ENCODE measurements around the gene CFAP97.
"Not testable (repeated sequence)": the region's sequence is repeated elsewhere in the genome, so short reads cannot be mapped to it uniquely, and the experiment has no call there.

The CFAP97 gene

DNA sequence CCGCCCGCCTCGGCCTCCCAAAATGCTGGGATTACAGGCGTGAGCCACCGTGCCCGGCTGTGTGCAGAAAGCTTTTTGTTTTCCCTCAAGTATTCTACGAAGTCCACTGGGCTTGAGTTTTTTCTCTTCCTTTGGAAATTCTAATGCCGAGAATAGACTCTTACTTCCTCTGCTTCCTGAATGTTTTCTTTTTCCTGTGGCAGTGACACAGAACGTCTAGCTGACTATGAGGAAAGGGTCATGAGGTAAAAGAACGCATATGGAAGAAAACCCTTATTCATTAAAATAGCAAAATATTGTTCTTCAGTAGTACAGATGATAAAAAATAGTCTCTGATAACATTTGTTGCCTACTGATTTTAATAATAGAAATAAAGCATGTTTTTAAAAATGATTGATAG is 65.6 kb downstream of the CFAP97 start:
- no peak for DNase-seq

DNA sequence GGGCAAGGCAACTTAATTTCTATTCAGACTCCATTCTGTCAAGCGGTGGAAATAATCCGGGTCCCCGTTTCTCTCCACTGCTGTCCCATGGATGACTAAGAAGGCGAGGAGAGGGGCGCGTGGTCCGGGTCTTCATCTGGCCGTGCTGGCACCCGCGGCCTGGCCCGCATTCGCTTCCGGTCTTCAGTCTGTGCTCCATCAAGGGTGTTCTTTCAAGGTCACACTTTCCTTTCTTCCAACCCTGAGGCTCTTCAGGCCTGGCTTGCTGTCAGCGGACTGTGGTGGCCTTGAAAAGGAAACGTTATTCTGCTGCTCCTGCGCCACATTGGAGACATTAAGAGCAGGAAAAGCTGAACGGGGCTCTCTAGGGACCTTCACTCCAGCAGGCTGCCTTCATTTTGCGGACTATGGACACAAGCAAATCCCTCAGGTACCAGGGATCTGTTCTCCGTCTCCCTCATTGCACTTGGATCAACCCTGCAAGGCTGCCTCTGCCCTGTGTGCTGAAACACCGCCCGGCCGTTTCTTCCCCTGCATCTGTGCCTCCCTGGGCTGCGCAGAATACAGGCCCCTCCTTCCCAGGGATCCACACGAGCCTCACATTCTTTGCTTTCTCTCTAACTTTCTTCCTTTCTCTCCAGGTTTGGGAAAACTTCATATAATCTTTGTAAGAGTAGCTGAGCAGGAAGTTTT is 66.4 kb downstream of the CFAP97 start:
- no peak for DNase-seq

DNA sequence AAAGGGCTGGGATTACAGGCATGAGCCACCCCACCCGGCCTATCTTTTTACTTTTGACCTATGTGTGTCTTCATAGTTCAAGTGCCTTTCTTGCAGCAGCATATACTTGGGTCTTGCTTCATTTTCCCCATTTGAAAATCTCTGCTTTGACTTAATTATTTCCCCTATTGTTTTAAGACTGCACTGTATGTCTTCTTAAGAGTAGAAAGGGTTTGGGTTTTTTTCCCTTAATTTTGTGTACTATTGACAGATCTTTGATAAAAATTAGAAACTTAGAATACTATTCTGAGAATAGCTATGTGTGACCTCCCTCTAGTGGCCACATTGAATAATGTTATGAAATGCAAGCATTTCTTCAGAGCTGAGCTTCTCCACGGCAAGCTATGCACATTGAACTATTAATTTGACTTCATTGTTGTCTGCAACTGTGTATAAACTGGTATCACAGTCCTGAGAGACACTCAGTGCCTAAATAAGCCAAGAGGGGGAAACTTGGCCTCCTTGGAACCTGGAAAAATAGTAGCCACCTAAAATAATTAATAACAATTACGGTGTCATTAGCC is 69.4 kb downstream of the CFAP97 start:
- peak; percentile 44 to 63 for DNase-seq

DNA sequence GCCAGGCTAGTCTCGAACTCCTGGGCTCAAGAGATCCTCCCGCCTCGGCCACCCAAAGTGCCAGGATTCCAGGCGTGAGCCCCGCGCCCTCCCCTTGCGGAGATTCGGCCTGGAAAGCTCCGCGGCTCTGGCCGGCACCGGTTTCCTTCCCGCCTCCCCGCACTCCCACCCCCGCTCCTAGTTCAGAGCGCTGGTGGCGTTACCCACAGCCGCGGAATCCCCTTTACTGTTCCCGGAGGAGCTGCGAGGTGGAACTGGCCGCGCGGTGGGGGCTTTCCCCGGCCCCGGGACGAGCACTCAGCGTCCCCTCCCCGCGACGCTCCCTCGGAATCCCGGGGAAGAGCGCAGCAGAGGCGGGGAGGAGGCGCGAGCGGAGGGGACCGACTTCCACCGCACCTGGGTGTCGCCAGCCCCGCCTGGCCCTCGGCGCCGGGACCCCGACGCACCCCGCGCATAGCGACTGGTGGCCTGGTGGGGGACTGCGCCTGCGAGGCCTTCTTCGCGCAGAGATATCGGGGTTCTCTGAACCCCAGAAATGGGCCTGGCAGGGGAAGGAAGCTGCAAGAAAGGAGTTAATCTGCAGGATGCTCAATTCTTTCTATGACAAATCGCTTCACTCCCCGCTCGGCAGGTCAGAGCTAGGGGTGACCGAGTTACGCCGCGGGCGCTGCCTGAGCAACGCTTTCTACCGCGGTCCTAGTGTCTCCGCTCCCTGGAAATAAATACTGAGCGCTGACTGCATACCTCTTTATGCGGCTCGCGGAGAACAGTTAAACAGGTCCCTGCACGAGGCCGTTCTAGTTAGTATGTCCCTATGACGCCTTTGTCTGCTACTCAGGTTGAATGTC is 75.3 kb downstream of the CFAP97 start:
- DNase-seq: no peak

DNA sequence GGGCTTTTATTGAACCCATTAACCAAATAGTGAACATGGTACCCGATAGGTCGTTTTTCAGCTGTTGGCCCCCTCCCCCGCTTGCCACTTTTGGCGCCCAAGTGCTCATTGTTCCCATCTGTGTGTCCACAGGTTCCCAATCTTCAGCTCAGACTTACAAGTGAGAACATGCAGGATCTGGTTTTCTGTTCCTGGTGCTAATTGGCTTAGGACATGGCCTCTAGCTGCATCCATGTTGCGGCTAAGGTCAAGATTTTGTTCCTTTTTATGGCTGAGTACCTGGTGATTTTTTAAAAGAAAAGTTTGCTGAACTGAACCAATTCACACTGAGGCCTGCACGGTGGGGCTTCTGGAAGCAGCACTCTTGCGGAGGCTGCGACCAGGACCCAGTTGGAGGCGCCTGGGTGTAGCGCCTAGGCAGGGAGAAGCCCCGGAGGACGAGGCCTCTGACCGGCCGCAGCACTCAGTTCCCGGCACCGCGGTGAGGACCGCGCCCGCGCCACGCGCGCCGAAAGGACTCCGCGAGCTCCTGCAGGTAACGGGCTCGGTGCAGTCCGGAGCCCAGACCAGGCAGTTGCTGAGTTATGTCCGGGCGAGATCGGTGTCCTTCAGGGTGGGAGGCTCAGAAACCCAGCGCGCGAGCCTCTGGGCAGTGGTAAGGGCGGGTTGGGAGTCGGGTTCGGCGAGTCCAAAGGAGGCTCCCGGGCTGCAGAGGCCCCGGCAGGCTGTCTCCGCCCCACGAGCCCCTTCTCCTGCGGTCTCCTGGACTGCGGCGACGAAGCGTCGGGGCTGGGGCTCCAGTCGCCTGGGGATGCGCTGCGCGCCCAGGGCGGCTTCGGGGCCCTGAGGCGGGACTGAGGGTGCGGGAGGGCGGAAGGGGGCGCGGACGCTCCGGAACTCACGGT is 76.5 kb downstream of the CFAP97 start:
- no peak for DNase-seq

DNA sequence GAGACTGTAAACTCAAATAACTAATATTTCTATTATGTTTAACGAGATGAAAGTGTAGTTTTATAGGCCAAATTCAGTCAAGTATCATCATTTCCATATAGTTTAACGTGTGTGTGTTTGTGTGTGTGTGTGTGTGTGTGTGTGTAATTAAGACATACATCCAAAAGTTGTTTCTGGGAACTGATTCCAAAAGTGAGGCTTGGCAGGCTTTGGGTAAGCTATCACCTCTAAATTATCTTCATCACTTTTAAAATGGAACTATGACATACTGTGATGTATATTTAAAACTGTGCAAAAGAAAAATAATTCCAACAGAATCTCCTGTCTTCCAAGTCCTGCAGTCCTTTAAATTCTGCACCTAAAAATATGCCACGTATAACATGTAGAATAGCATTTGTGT is 79.8 kb downstream of the CFAP97 start:
- DNase-seq: no peak

DNA sequence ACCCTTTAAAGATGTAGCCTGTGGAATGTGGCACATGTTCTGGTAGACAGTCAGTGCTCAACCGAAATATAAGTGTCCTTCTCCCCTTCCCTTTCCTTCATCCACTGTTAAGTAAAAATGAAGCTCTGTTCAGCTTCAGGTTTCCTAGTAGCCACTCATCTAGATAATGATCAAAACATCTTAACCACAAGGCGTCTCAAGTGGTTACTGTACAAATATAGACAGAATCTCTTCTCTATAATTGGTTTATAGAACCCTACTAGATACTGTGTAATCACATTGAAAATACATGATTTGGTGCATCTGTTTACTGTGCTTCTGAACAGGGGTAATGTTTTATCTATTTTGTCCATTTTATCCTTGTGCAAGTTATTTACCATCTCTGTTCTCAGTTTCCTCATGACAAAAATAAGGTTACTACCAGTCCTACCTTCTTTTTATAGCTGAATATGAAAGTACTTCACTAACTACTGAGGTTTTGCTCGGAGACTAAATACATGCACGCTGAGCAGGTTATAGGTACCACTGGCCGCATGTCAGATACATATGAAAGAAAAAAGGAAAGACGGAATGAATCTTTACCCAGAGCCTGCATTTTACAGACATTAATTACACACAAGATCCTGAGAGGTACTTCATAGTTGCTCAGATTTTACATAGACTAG is 81.0 kb downstream of the CFAP97 start:
- DNase-seq: no peak

DNA sequence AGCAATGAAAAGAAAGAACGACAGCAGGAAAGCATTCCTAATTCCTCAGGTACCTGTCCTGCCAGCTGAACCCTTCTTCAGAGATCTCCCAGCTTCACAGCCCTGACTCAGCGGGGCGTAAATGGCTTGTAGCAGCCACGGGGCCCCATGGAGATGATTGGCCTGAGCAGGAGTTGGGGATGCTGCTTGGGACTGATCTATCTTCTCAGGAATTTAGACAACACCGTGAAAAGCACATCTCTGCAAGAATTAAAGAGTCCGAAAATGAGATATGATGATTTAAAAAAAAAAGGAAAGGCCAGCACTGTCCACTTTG is 83.2 kb downstream of the CFAP97 start:
- DNase-seq: no peak

DNA sequence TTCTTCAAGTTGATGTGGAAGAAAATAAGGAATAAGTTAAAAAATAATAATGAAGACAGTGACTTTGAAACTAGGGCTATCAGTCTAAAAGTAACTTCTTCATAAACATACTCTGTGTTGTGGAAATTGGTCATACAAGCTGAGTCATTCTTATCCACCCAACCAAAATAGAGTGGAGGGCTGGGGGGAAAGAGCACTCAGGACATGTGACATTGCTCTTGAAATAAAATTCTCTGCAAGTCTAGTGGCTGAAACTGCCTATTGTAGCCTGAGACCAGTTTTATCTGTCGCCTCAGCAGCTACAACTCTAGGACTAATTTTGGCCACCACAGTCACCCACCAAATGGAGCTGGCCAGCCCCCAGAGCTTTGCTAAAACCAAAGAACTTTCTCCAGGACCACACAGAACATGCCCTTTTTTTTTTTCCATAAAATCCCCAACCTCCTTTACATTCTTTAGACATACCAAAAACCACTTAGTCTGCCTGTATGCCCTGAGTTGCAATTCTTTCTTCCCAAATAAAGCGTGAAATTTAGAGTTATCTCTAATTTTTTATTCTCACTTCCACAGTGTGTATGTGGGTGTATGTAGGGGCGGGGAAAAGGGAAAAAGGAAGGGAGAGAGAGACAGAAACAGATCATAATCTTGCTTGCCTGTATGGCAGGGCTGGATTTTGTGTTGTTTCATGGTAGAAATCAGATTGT is 83.7 kb downstream of the CFAP97 start:
- no peak for DNase-seq

DNA sequence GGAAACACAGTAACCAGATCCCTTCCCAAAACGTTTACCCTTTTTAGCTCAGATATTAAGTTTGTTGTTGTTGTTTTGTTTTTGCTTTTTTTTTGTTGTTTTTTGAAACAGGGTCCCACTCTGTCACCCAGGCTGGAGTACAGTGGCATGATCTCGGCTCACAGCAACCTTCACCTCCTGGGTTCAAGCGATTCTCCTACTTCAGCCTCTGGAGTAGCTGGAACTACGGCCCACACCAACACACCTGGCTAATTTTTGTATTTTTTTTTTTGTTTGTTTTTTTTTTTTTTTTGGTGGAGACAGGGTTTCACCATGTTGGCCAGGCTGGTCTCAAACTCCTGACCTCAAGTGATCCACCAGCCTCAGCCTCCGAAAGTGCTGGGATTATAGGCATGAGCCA is 84.3 kb downstream of the CFAP97 start:
- not testable (repeated sequence) for DNase-seq

DNA sequence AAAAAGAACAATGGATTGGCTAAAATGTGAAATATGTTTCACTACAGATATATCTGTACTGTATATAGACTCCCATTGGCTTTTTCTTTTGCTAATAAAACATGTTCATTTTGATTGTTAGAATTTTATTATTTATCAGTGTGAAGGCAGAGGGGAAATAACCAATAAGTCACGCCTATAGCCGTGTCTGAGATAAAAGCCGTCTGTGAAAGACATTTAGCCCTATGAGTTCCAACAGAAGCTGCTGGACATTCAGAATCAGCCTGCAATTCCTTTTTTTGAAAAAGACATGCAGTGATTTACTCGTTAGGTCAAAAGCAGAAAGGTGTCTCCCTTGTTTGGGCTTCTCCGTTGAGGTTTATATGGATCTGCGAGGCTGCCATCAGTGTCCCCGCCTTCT is 84.9 kb downstream of the CFAP97 start:
- DNase-seq: no peak

DNA sequence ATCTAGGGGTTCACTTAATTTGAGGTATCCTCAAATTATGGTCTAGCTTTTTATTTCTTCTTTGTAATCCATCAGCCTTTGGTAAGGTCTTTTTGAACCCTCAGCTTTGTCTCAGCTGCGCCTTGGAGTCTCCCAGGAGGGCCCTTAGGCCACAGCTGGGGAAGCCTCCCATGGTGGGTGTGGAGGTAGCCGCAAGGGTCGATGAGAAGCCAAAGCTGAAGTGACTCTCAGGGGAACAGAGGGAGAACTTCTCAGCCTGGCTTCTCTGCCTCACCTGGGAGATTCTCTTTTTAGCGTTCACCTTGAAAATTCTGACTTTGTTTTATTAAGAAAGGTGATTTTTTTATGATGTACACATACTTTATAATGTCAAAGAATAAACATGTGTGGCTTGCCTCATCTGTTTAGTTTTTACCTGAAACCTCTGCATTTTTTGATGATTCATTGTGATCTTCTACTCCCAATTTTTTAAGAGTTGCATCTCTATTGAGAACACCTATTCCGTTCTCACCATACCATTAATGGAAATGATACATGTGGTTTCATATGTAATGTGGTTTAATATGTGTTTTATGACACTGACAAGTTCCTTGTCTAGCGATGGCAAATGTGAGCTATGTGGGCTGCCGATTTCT is 86.4 kb downstream of the CFAP97 start:
- no peak for DNase-seq

DNA sequence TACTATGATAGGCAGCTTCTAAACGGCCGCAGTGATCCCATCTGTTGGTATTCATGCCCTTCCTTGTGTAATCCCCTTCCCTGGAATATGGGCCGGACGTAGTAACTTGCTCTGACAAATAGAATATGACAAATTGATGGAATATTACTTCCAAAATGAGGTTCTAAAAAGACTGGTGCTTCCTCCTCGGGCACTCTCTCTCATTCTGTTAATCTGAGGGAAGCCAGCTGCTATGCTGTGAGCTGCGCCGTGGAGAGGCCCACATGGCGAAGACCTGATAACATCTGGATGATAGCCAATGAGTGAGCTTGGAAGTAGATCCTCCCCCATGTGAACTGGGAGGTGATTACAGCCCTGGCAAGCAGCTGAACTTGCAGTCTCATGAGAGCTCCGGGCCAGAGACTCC is 88.0 kb downstream of the CFAP97 start:
- DNase-seq: no peak

DNA sequence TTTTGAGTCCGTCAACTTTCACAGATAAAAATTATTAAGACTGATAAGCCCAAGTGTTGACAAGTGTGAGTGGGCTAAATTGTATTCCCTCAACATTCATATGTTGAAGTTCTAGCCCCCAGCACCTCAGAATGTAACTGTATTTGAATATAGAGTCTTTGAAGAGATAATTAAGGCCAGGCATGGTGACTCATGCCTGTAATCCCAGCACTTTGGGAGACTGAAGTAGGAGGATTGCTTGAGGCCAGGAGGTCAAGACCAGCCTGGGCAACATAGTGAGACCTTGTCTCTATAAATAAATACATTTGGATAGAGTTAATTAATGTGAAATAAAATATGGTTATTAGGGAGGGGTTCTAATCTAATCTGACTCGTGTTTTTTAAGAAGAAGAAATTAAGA is 90.5 kb downstream of the CFAP97 start:
- no peak for DNase-seq

DNA sequence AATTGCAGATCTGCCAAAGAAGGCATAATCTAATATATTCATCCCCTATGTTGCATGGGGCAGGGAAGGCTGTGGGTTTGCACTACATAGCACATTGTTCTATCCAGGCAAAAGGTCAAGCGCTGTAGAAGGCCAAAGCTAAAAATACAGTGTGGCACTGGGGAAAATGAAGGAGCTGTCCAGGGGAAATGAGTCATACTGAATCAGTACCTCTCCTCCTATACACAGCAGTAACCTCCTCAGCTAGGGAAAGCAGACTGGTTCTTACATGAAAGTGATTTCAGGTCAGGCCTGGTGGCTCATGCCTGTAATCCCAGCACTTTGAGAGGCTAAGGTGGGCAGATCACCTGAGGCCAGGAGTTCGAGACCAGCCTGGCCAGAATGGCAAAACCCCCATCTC is 91.7 kb downstream of the CFAP97 start:
- DNase-seq: peak; percentile 13 to 39

DNA sequence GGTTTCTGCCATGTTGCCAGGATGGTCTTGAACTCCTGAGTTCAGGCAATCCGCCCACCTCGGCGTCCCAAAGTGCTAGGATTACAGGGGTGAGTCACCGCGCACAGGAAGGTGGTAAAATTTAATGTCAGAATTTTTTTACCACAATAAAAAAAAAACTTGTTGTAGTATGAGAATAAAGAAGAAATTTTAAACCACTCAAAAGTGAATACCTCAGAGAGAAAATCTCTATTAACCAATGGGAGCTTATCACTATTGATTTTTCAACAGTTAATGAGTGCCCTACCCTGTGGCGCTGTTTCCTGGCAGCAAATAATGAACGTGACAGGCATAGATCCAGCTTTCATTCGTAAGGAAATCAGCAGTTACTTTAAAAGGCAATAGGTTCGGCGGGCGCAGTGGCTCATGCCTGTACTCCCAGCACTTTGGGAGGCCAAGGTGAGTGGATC is 93.4 kb downstream of the CFAP97 start:
- DNase-seq: no peak

DNA sequence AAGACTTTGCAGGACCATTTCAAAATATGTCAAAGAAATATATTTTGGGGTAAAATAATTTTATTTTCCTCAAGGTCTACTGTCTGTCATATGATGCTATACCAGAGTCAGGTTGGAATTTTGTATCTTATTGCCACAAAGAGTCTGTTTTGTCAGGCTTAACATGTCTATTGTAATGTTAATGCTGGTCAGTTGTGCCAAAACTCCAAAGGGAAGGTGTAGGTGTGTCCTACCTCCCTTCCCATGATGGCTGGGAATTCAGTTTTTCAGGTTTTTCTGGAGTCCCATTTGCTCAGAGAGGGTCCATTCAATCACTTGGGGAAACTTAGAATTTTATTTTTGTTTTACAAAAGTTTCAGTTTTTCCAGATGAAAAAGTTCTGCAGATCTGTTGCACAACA is 94.1 kb downstream of the CFAP97 start:
- no peak for DNase-seq

All from inflammatory macrophage (primary cell).